ENCODE measurements around the gene MLKL. TPM values are rescaled to one million over a fixed set of nuclear protein-coding genes. Genes with fewer than 3 reads are reported as not detected.

The MLKL gene
- total RNA-seq, 4 donors from 2014 or later: 1.9 to 4.8 (median 3.8) TPM

DNA sequence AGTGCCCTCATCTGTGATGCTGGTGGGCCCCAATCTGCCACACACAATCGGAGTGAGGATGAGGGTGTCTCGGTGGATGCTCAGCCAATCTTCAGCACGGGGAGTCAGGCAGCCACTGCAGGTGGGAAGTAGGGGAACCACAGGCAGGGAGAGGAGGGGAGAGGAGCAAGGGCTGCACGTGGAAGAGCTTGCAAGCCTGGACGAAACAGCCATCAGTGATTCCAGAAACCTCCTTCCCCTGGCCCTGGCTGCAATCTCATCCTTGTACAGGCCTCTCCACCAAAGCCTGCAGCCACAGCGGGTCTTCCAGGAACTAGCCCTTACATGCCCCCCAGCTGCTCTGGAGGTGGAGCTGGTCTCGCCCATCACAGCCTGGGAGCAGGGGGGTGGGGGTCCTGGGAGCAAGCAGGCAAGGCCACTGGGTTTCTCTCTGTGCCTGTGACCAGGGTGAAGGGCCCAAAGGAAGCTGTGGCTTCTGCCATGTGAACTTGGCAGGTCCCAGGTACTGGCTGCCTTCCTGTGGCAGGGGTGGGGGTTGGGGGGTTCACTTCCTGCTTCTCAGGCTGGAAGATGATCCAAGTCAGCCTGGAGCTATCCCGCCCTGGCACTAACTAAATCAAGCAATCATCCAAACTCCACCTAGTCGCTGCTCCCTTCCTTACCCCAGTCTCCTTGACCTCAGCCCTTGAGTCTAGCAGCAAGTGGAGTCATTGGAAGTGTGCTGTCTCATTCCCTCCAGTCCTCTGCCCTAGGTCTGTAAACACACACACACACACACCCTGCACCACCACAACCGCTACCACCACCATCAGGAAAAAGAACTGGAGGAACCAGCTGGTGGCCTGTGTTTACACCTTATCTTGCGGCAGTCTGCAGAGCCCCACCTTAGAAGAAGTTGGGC, 29.4 kb upstream of the MLKL start:
- DNase-seq (ENCODE audit: low spot score in 2 of 2): peak in 1 of 2 donors; percentile 43
- 32 to 38% methylated on average over 10 to 11 of the region's 11 CpGs for WGBS, 2 donors
- intact Hi-C loops (cut with DNase I; ENCODE audit: low total_unique reads): no loop called here
- no peak overlapping the region for H3K4me3 ChIP-seq (ENCODE audit: low read depth, poor library complexity, severe bottlenecking)
- TF ChIP-seq POLR2A (IDR thresholded peaks at IDR 0.05): no peak
- TF ChIP-seq, protein P1, sequence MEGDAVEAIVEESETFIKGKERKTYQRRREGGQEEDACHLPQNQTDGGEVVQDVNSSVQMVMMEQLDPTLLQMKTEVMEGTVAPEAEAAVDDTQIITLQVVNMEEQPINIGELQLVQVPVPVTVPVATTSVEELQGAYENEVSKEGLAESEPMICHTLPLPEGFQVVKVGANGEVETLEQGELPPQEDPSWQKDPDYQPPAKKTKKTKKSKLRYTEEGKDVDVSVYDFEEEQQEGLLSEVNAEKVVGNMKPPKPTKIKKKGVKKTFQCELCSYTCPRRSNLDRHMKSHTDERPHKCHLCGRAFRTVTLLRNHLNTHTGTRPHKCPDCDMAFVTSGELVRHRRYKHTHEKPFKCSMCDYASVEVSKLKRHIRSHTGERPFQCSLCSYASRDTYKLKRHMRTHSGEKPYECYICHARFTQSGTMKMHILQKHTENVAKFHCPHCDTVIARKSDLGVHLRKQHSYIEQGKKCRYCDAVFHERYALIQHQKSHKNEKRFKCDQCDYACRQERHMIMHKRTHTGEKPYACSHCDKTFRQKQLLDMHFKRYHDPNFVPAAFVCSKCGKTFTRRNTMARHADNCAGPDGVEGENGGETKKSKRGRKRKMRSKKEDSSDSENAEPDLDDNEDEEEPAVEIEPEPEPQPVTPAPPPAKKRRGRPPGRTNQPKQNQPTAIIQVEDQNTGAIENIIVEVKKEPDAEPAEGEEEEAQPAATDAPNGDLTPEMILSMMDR (IDR thresholded peaks at IDR 0.05): no peak

DNA sequence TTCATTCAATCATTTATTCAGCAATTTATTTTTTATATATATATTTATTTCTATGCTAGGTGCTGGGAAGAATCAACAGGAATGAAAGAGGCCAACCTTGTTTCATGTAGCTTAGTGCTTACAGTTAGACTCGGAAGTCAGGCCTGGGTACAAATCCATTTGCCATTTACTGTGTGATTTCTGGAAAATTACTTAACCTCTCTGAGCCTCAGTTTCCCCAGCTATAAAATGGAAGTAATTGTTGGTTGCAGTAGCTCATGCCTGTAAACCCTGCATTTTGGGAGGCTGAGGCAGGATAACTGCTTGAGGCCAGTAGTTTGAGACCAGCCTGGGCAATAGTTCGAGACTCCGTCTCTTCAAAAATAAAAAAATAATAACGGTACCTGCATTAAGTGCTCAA, 27.2 kb upstream of the MLKL start:
- H3K4me3 ChIP-seq (ENCODE audit: low read depth, poor library complexity, severe bottlenecking): no peak overlapping the region
- no peak for TF ChIP-seq POLR2A (IDR thresholded peaks at IDR 0.05)
- intact Hi-C loops (cut with DNase I; ENCODE audit: low total_unique reads): no loop called here
- no peak for DNase-seq (ENCODE audit: low spot score in 2 of 2)
- WGBS, 2 donors: 95 to 96% methylated on average over 4 of the region's 4 CpGs

DNA sequence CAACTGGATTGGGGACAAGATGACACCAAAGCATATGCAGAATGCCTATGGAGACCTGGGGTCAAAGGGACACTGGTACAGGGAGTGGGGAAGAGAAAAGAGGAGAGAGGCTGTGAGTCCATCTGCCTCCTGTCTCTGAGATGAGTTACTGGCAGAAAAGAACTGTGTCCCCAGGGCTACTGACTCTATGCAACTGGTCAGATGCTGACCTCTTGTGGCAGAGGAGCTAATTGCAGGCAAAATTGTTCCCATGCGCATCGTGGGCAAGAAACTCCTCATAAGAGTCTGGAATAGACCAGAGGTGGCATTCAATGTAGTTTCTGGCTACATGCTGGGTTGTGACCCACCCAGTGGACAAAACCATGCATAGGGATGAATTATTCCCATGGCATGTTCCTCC, 26.1 kb upstream of the MLKL start:
- intact Hi-C loops (cut with DNase I; ENCODE audit: low total_unique reads): no loop called here
- WGBS, 2 donors: 55 to 83% methylated on average over 2 of the region's 2 CpGs

DNA sequence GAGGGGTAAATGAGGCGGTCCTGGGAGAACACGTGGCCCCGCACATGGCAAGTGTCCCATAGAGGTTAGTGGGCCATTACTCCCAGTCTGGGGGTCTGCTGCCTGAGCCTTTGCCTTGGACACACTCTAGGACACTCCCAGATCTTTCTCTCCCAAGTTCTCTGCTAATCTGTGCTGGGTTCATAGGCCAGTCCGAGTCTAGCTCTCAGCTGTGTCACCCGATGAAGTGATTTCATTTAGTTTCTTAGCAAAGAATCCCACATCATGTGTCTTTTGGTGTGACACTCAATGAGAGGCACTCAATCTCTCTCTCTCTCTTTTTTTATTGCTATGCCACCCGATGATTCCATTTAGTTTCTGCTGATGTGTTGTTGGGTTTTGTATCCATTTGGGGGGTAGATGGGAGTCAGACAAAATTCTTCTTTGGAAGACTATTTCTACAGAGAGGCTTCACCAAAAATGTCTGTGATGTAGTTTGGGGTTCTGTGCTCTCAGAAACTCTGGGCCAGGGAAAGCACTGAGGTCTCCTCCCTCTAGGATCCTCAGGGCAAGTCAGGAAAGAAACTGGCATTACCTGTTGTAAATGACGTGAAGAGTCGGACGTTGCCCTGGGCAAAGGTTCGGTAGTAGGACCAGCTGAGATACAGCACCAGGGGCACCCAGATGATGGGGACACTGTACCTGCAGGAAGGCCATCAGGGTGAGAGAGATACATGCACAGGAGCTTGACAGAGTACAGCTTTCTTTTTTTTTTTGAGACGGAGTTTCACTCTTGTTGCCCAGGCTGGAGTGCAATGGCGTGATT, 25.2 kb upstream of the MLKL start:
- DNase-seq (ENCODE audit: low spot score in 2 of 2): no peak
- no peak overlapping the region for H3K4me3 ChIP-seq (ENCODE audit: low read depth, poor library complexity, severe bottlenecking)
- TF ChIP-seq, protein P1 (IDR thresholded peaks at IDR 0.05): no peak
- TF ChIP-seq POLR2A (IDR thresholded peaks at IDR 0.05): no peak
- intact Hi-C loops (cut with DNase I; ENCODE audit: low total_unique reads): no loop called here
- WGBS, 2 donors: 78 to 87% methylated on average over 12 of the region's 12 CpGs

More for the DNA sequence above, 26.1 kb upstream of the MLKL start:
- no peak overlapping the region for H3K4me3 ChIP-seq (ENCODE audit: low read depth, poor library complexity, severe bottlenecking)
- no peak for DNase-seq (ENCODE audit: low spot score in 2 of 2)
- TF ChIP-seq, protein P1 (IDR thresholded peaks at IDR 0.05): no peak

DNA sequence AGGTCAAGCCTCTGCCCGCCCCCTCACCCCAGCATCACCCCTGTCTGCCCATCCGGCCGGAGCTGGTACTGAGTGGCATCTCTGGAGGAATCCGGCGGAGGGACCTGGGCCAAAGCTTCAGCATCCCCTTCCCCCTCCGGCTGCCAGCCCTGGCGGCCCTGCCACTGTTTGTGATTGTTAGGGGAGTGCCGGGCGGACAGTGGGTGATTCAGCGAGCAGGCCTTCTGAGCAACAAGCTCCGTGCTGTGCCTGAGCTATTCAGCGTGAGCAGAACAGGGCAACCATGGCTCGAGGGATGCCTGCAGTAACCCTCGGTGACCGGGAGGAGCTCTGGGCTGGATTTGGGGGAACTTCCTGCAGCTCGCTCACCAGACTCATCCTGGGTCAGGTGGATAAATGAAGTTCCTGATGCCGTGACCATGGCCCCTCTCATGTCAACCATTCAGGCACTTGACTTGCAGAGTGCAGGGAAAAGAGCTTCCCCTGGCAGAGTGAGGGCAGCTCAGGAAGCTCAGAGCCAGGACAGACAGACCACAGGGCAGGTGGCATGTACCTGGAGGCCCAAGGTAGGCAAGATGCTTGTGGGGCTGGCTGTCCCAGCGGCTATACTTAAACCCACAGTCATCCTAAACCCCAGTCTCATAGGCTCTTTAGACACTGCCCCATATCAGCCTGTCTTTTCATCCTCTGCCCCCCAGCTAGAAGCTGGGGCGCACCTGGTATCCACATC, 24.3 kb upstream of the MLKL start:
- H3K4me3 ChIP-seq (ENCODE audit: low read depth, poor library complexity, severe bottlenecking): no peak overlapping the region
- WGBS, 2 donors: 72 to 82% methylated on average over 8 to 19 of the region's 19 CpGs
- no peak for TF ChIP-seq POLR2A (IDR thresholded peaks at IDR 0.05)
- TF ChIP-seq, protein P1 (IDR thresholded peaks at IDR 0.05): no peak
- intact Hi-C loops (cut with DNase I; ENCODE audit: low total_unique reads): no loop called here
- no peak for DNase-seq (ENCODE audit: low spot score in 2 of 2)

All from lower leg skin (tissue), 4 donors.